Ascending aorta (tissue), 2 donors: ENCODE measurements around the gene AQP12A. TPM values are rescaled to one million over a fixed set of nuclear protein-coding genes. Genes with fewer than 3 reads are reported as not detected.
"Not testable (repeated sequence)": the region's sequence is repeated elsewhere in the genome, so short reads cannot be mapped to it uniquely, and the experiment has no call there.

Source experiments
- DNase-seq, 2 donors: peaks; one replicate each; pipeline ENCODE4 v3.0.0-alpha.2; 2019; ENCODE audit warnings: low spot score in 2 of 2
- H3K27ac ChIP-seq, 2 donors: fragments of 200-600 bp; sonication (generic); one replicate each; pipeline ENCODE4 v1.5.1; 2016 to 2017; ENCODE audit warnings: mild to moderate bottlenecking in 1 of 2
- H3K27me3 ChIP-seq: fragments of 200-600 bp; sonication (generic); one replicate; pipeline ENCODE4 v1.5.1; 2017
- H3K36me3 ChIP-seq, 2 donors: fragments of 200-600 bp; sonication (generic); one replicate each; pipeline ENCODE4 v1.5.1; 2016
- H3K4me1 ChIP-seq, 2 donors: fragments of 200-600 bp; sonication (generic); one replicate each; pipeline ENCODE4 v1.5.1; 2016 to 2017; ENCODE audit warnings: mild to moderate bottlenecking in 1 of 2
- H3K4me3 ChIP-seq, 2 donors: fragments of 200-600 bp; sonication (generic); one replicate each; pipeline ENCODE4 v1.5.1; 2016 to 2017; ENCODE audit warnings: mild to moderate bottlenecking in 1 of 2
- H3K9me3 ChIP-seq, 2 donors: fragments of 200-600 bp; sonication (generic); one replicate each; pipeline ENCODE4 v1.5.1; 2016
- CTCF ChIP-seq, 3 experiments: fragments of 200-600 bp in 2 of 3; fragments of 450-650 bp in 1 of 3; sonication (generic) in 2 of 3; IDR thresholded peaks; one replicate each; pipeline ENCODE4 v1.5.1; 2016 to 2019; ENCODE audit warnings: antibody characterized with exemption in 3 of 3, mild to moderate bottlenecking in 1 of 3, moderate library complexity in 1 of 3
- intact Hi-C: fragments of 100-400 bp; cut with DNase I; formaldehyde crosslinking; loops from one replicate; pipeline ENCODE4 v1.15.1; 2023
- total RNA-seq: library from RNA; depleted of rRNA; stranded (reverse); fragments of >200 nt; gene quantifications from one replicate; pipeline ENCODE4 v1.1.0, GENCODE V29; 2016

AQP12A gene, protein sequence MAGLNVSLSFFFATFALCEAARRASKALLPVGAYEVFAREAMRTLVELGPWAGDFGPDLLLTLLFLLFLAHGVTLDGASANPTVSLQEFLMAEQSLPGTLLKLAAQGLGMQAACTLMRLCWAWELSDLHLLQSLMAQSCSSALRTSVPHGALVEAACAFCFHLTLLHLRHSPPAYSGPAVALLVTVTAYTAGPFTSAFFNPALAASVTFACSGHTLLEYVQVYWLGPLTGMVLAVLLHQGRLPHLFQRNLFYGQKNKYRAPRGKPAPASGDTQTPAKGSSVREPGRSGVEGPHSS
- not detected for total RNA-seq

GRCh38 chr2:240691631-240692420, at the start of gene AQP12A:
Gene AQP12A (plus strand): TSS chr2:240691866. CDS start chr2:240691914, 48 bp downstream.
- H3K36me3 ChIP-seq, H3K4me3 ChIP-seq, H3K27ac ChIP-seq, DNase-seq, H3K9me3 ChIP-seq, intact Hi-C loops, H3K27me3 ChIP-seq, H3K4me1 ChIP-seq: not testable (repeated sequence)

DNA sequence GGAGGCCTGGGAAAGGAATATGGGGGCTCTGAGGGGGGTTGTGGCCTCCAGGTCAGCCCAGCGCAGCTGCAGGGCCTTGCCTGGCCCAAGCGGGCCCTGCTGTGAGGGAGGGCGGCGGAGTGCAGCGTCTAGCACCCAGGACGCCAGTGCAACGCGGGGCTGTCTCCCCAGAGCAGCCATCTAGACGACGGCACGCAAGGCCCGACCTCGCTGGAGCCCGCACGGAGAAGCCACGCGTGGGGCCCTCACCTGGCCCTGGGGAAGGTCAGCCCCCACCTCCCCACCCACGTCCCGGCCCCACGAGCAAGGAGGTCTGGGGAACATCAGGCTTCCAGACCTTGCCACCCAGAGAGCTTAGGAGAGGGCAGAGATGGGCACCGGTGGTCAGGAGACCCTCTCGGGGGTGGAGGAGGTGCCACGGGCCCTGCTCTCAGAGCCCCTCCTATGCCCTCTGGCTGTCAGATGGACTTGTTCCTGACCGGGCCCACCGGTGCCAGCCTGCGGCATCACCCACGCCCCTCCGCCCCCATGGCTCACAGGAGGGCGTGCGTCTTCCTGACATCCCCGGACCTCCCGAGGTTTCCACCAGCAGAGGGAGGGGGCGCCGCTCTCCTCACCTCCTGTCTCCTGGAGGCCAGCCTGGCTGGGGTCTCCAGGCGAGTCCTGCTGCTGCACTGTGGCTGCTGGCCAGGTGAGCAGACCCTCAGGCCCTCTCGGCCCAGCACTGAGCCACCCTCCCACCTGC, 49.4 kb upstream of the AQP12A start:
- intact Hi-C loops, result no loop called here
- Histone ChIP-seq H3K4me1 (no peaks in the 10 kb centered on the region), H3K36me3 (no peaks in the 10 kb centered on the region), H3K27ac (no peak overlapping the region), H3K4me3 (no peak overlapping the region), H3K27me3 (no peaks in the 10 kb centered on the region), H3K9me3 (no peaks in the 10 kb centered on the region)
- TF ChIP-seq CTCF (IDR thresholded peaks at IDR 0.05), result no peak
- no peak for DNase-seq

DNA sequence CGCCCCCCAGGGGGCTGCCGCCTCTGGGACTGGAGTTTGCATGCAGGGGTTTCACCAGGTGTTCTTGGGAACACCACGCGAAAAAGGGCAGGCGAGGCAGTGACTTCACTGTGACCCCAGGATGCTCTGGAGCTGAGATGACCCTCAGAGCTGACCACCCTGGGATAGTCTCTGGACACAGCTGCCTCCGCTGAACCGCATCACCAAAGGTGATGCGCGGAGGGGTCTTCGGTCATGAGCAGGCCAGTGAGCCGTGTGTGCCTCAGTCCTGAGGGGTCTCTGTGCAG, 48.9 kb upstream of the AQP12A start:
- Histone ChIP-seq H3K9me3 (no peaks in the 10 kb centered on the region), H3K27me3 (no peaks in the 10 kb centered on the region), H3K36me3 (no peaks in the 10 kb centered on the region), H3K4me1 (no peaks in the 10 kb centered on the region), H3K4me3 (no peak overlapping the region), H3K27ac (no peak overlapping the region)
- intact Hi-C loops, result no loop called here
- DNase-seq, result no peak
- TF ChIP-seq CTCF (IDR thresholded peaks at IDR 0.05), result no peak

DNA sequence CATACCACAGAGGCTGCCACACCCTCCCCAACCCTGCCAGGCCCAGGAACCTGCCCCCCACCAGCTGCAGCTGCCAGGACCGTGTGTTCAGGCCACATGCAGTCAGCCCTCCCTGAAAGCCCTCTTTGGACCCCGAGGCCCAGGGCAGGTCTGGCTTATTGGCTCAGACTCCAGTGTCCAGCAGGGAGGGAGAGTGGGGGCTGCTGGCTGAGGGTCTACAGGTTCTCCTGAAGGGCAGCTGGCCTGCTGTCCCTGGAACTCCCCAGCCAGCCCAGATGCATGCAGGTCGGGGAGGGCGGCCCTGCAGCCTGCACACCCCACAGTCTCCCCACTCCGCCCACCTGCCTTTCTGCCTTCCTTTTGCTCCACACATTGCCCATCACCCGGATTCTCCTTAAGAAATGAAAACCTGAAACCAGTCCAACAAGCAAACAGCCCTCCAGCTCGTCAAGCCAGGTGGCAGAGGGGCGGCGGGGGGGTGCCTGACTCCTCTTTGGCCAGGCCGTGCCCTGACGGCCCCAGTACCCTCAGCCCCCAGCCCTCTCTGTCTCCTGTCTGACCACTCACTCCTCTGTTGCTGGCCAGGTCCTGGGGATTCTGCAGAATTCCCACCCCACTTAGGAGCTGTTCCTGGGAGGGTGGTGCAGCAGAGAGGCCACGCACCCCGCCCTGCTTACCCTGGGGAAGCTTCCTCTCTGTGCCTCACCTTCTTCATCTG, 48.4 kb upstream of the AQP12A start:
- no peak for DNase-seq
- Histone ChIP-seq H3K27ac (no peak overlapping the region), H3K4me3 (no peak overlapping the region), H3K36me3 (no peaks in the 10 kb centered on the region), H3K9me3 (no peaks in the 10 kb centered on the region), H3K27me3 (no peaks in the 10 kb centered on the region), H3K4me1 (no peaks in the 10 kb centered on the region)
- intact Hi-C loops, result no loop called here
- TF ChIP-seq CTCF (IDR thresholded peaks at IDR 0.05), result no peak

DNA sequence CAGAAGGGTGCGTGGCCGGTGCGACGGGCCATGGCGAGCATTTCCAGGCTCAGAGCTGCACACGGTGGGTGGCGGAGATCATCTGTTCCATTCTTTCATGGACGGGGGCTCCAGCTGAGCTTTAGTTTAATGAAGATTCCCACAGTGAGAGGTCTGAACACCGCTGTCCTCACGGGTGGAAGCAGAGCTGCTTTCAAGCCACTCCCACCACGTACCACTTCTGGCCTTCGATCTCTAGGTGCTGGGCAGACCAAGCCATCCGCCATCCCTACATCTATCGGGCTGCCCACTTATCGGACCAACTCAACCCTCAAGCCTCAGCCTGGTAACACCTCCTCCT, 47.9 kb upstream of the AQP12A start:
- no peaks in the 10 kb centered on the region for H3K9me3 ChIP-seq
- no peaks in the 10 kb centered on the region for H3K4me1 ChIP-seq
- H3K4me3 ChIP-seq, result no peak overlapping the region
- H3K36me3 ChIP-seq, result no peaks in the 10 kb centered on the region
- no peak for TF ChIP-seq CTCF (IDR thresholded peaks at IDR 0.05)
- no peaks in the 10 kb centered on the region for H3K27me3 ChIP-seq
- no peak overlapping the region for H3K27ac ChIP-seq
- DNase-seq, result no peak
- intact Hi-C loops, result no loop called here
